OCI-LY1 (cell line): ENCODE results near the gene FYTTD1.
"Not testable (repeated sequence)": the region's sequence is repeated elsewhere in the genome, so short reads cannot be mapped to it uniquely, and the experiment has no call there.

Source experiments
- EZH2 ChIP-seq: fragments of 200-600 bp; sonication (generic), shearing (Covaris generic); IDR thresholded peaks from 2 replicates; pipeline ENCODE4 v1.8.0; 2017; ENCODE audit warnings: borderline replicate concordance, mixed run types, mild to moderate bottlenecking, antibody characterized with exemption, low read length, moderate library complexity, mixed read lengths
- TF ChIP-seq, protein P1 (sequence below): fragments of 200-600 bp; sonication (generic), shearing (Covaris generic); IDR thresholded peaks from 2 replicates; pipeline ENCODE4 v1.5.1; 2017; ENCODE audit warnings: mild to moderate bottlenecking, antibody characterized with exemption, low read length, moderate library complexity, mixed read lengths

DNA sequence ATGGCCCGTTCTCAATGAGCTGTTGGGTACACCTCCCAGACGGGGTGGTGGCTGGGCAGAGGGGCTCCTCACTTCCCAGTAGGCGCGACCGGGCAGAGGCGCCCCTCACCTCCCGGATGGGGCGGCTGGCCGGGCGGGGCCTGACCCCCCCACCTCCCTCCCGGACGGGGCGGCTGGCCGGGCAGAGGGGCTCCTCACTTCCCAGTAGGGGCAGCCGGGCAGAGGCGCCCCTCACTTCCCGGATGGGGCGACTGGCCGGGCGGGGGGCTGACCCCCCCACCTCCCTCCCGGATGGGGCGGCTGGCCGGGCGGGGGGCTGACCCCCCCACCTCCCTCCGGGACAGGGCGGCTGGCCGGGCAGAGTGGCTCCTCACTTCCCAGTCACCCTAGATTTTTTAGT is 18.2 kb upstream of the FYTTD1 start:
- TF ChIP-seq, protein P1, sequence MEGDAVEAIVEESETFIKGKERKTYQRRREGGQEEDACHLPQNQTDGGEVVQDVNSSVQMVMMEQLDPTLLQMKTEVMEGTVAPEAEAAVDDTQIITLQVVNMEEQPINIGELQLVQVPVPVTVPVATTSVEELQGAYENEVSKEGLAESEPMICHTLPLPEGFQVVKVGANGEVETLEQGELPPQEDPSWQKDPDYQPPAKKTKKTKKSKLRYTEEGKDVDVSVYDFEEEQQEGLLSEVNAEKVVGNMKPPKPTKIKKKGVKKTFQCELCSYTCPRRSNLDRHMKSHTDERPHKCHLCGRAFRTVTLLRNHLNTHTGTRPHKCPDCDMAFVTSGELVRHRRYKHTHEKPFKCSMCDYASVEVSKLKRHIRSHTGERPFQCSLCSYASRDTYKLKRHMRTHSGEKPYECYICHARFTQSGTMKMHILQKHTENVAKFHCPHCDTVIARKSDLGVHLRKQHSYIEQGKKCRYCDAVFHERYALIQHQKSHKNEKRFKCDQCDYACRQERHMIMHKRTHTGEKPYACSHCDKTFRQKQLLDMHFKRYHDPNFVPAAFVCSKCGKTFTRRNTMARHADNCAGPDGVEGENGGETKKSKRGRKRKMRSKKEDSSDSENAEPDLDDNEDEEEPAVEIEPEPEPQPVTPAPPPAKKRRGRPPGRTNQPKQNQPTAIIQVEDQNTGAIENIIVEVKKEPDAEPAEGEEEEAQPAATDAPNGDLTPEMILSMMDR, result not testable (repeated sequence)
- TF ChIP-seq EZH2, result not testable (repeated sequence)
